GM12878 (cell line): ENCODE measurements around the gene ZNF574. TPM values are rescaled to one million over a fixed set of nuclear protein-coding genes. Genes with fewer than 3 reads are reported as not detected.

Experiments used
- ATAC-seq: fragments of 200-7000 bp; cut with Tn5 transposase; 3 replicates; pipeline ENCODE4 v1.9.1; 2020; ENCODE audit warnings: mild to moderate bottlenecking, moderate library complexity
- BruUV-seq: library from RNA; stranded (reverse); fragments of 400-500 nt; replicated peaks from 2 replicates; lab custom pipeline; 2021; lab: Mats Ljungman, UMichigan
- CTCF ChIA-PET: fragments of 300-600 bp; sonication (Branson Sonifier 250); formaldehyde crosslinking; extraction: SDS; loops from one replicate; lab custom pipeline; 2021; ENCODE audit warnings: inconsistent platforms; lab: Yijun Ruan, JAX
- POLR2A ChIA-PET: fragments of 350-600 bp; formaldehyde crosslinking; extraction: SDS; loops from one replicate; lab custom pipeline; 2021; ENCODE audit warnings: inconsistent platforms; lab: Charles Lee
- RAD21 ChIA-PET: fragments of 300-600 bp; sonication (Branson Sonifier 250); formaldehyde crosslinking; loops from one replicate; lab custom pipeline; 2023; ENCODE audit warnings: antibody characterized with exemption; ENCODE audit not compliant: unreplicated experiment; lab: Charles Lee
- SMC1A ChIA-PET: fragments of 300-600 bp; sonication (Branson Sonifier 250); formaldehyde crosslinking; loops from one replicate; lab custom pipeline; 2023; ENCODE audit not compliant: unreplicated experiment, uncharacterized antibody; lab: Charles Lee
- DNase-seq: peaks from one replicate; pipeline ENCODE4 v3.0.0-alpha.2; 2011; ENCODE audit warnings: low read depth, low spot score
- FAIRE-seq: peaks from 3 replicates; lab custom pipeline; 2011; peaks lifted over from hg19 to GRCh38; lab: Jason Lieb, UNC
- H2AFZ ChIP-seq: 2 replicates; pipeline ENCODE4 v1.6.0; 2011; ENCODE audit warnings: low read depth, low read length, control low read depth; ENCODE audit not compliant: control insufficient read depth
- H3K27ac ChIP-seq: 2 replicates; pipeline ENCODE4 v1.5.1; 2011; ENCODE audit warnings: control low read depth; ENCODE audit not compliant: control insufficient read depth, insufficient read depth
- H3K27me3 ChIP-seq, 2 experiments: replicated peaks in 1 of 2; 2 replicates each; pipeline versions ENCODE4 v1.6.0 to v1.6.1; 2011; ENCODE audit warnings: low read length in 1 of 2; ENCODE audit not compliant: control insufficient read depth in 2 of 2, insufficient read depth in 2 of 2
- H3K36me3 ChIP-seq, 2 experiments: 2 replicates each; pipeline ENCODE4 v1.5.1; 2011; ENCODE audit warnings: low read length in 1 of 2; ENCODE audit not compliant: control insufficient read depth in 2 of 2, insufficient read depth in 2 of 2
- H3K4me1 ChIP-seq: 2 replicates; pipeline ENCODE4 v1.6.1; 2011; ENCODE audit warnings: mild to moderate bottlenecking, low read length, moderate library complexity, mixed read lengths; ENCODE audit not compliant: control insufficient read depth, insufficient read depth
- H3K4me2 ChIP-seq: 2 replicates; pipeline ENCODE4 v1.6.0; 2011; ENCODE audit warnings: control low read depth; ENCODE audit not compliant: control insufficient read depth, insufficient read depth
- H3K4me3 ChIP-seq: fragments of 200-600 bp; sonication (generic); 2 replicates; pipeline ENCODE4 v1.5.1; 2016
- H3K79me2 ChIP-seq: 2 replicates; pipeline ENCODE4 v1.6.0; 2011; ENCODE audit warnings: low read length; ENCODE audit not compliant: control insufficient read depth, insufficient read depth
- H3K9ac ChIP-seq: 2 replicates; pipeline ENCODE4 v1.8.0; 2011; ENCODE audit warnings: low read length, control low read depth, mixed read lengths; ENCODE audit not compliant: control insufficient read depth, insufficient read depth
- H3K9me3 ChIP-seq: replicated peaks from 3 replicates; pipeline ENCODE4 v1.5.1; 2011; ENCODE audit warnings: mild to moderate bottlenecking, low read length; ENCODE audit not compliant: control insufficient read depth, insufficient read depth
- H4K20me1 ChIP-seq: 2 replicates; pipeline ENCODE4 v1.6.0; 2011; ENCODE audit not compliant: control insufficient read depth, insufficient read depth
- ATF3 ChIP-seq: IDR thresholded peaks from 2 replicates; pipeline ENCODE4 v1.6.1; 2011; ENCODE audit warnings: low read depth, mild to moderate bottlenecking, low read length, moderate library complexity, borderline replicate concordance; ENCODE audit errors: extremely low read depth
- BHLHE40 ChIP-seq, 2 experiments: fragments of 450-650 bp in 1 of 2; IDR thresholded peaks; 2 replicates each; pipeline ENCODE4 v1.6.1; 2011 to 2017; ENCODE audit warnings: low read depth in 2 of 2, borderline replicate concordance in 1 of 2, improper control_type of control experiment in 1 of 2, low read length in 1 of 2, mild to moderate bottlenecking in 1 of 2
- CREM ChIP-seq: IDR thresholded peaks from 2 replicates; pipeline ENCODE4 v1.6.1; 2014; ENCODE audit warnings: antibody characterized with exemption, low read depth
- HSF1 ChIP-seq: fragments of 150-350 bp; IDR thresholded peaks from 2 replicates; pipeline ENCODE4 v1.6.1; 2014; ENCODE audit warnings: mild to moderate bottlenecking, low read depth, low read length
- JUND ChIP-seq: IDR thresholded peaks from 2 replicates; pipeline ENCODE4 v1.6.1; 2012; ENCODE audit warnings: low read depth, mild to moderate bottlenecking, low read length, improper control_type of control experiment, moderate library complexity
- KLF5 ChIP-seq: fragments of 450-650 bp; IDR thresholded peaks from 2 replicates; pipeline ENCODE4 v1.6.1; 2014; ENCODE audit warnings: mild to moderate bottlenecking; ENCODE audit not compliant: partially characterized antibody
- NR2C2 ChIP-seq: IDR thresholded peaks from 2 replicates; pipeline ENCODE4 v1.6.1; 2011; ENCODE audit warnings: borderline replicate concordance, low read depth; ENCODE audit not compliant: control insufficient read depth, insufficient read length
- NR2F1 ChIP-seq: fragments of 450-650 bp; conservative IDR thresholded peaks from 2 replicates; pipeline ENCODE4 v1.6.1; 2017; ENCODE audit warnings: mild to moderate bottlenecking
- RAD21 ChIP-seq: IDR thresholded peaks from 2 replicates; pipeline ENCODE4 v1.6.1; 2011; ENCODE audit warnings: mild to moderate bottlenecking, low read depth, low read length, moderate library complexity; ENCODE audit not compliant: insufficient read depth
- RFX5 ChIP-seq: IDR thresholded peaks from 2 replicates; pipeline ENCODE4 v1.6.1; 2011; ENCODE audit warnings: low read depth, low read length, improper control_type of control experiment
- SMAD1 ChIP-seq: fragments of 450-650 bp; IDR thresholded peaks from 2 replicates; pipeline ENCODE4 v1.6.1; 2018; ENCODE audit warnings: mild to moderate bottlenecking, low read depth; ENCODE audit not compliant: partially characterized antibody
- SP1 ChIP-seq: IDR thresholded peaks from one replicate; pipeline ENCODE4 v1.6.1; 2011; ENCODE audit warnings: low read depth, low read length
- SREBF1 ChIP-seq: IDR thresholded peaks from 2 replicates; pipeline ENCODE4 v1.6.1; 2012; ENCODE audit warnings: mild to moderate bottlenecking, low read length
- SRF ChIP-seq, 2 experiments: IDR thresholded peaks; 2 replicates each; pipeline ENCODE4 v1.6.1; 2011; ENCODE audit warnings: low read depth in 2 of 2, low read length in 2 of 2, mild to moderate bottlenecking in 1 of 2, moderate library complexity in 1 of 2
- YY1 ChIP-seq: IDR thresholded peaks from 2 replicates; pipeline ENCODE4 v1.6.1; 2011; ENCODE audit warnings: low read depth, mild to moderate bottlenecking, low read length
- WGBS: methylation state at CpG from one replicate; pipeline ENCODE4 v1.1.6; 2016; ENCODE audit warnings: low lambda C conversion rate; ENCODE audit not compliant: insufficient replicate concordance, insufficient coverage; ENCODE audit errors: missing lambda C conversion rate; 5-methylcytosine and 5-hydroxymethylcytosine counted together
- in situ Hi-C: fragments of 300-500 bp; cut with MboI; formaldehyde crosslinking; loops from 9 replicates; pipeline ENCODE4 v1.14.3; 2018; ENCODE audit warnings: mixed read lengths
- intact Hi-C: fragments of 100-400 bp; cut with micrococcal nuclease; formaldehyde crosslinking; loops from one replicate; pipeline ENCODE4 v1.14.2; 2022; ENCODE audit not compliant: unreplicated experiment
- polyA plus RNA-seq, 11 experiments: library from polyadenylated mRNA; depleted of rRNA in 4 of 11; unstranded in 6 of 11; stranded (reverse) in 5 of 11; fragments of >200 nt; fragmentation: Nextera tagmentation in 4 of 11; fragmentation: Illumina TruSeq in 1 of 11; extraction: Ambion mirVana in 4 of 11; extraction: Trizol in 1 of 11; gene quantifications; 1 replicate in 1 of 11; 2 replicates in 10 of 11; pipeline versions ENCODE4 v1.2.1 to v1.2.3, GENCODE V29; 2011 to 2016; ENCODE audit warnings: inconsistent platforms in 2 of 11, missing spikeins in 2 of 11, low read depth in 1 of 11
- total RNA-seq, 4 experiments: library from RNA; depleted of rRNA in 3 of 4; stranded (reverse); fragments of >200 nt in 3 of 4; fragmentation: Illumina TruSeq in 1 of 4; extraction: Trizol in 1 of 4; gene quantifications; 2 replicates each; pipeline versions ENCODE4 v1.2.1 to v1.2.3, GENCODE V29; 2013 to 2021

The ZNF574 gene
- total and polyA plus RNA-seq, 10 of the 15 experiments (the other 5 are each of a cell fraction or from before 2014, with no cell fraction given): 0.32 to 25.6 (median 11.4) TPM

- H3K4me3 ChIP-seq: no peak overlapping the region
- H3K27me3 ChIP-seq: no peaks in the 10 kb centered on the region
- no peaks in the 10 kb centered on the region for H4K20me1 ChIP-seq
- ATAC-seq: no peak
- no peak overlapping the region for H3K4me2 ChIP-seq
- POLR2A ChIA-PET: interaction anchor here (1.5 to 4.0 kb wide), 2 partner anchors 12 to 18 kb away, joined by 9 to 18 read pairs; no protein-coding TSS in a partner anchor
- in situ Hi-C loops (no loop called here), intact Hi-C loops (no loop called here)
- peaks cover 55% of the 10 kb centered on the region for H3K4me1 ChIP-seq
- CTCF ChIA-PET: interaction anchor here (0.8 to 10.9 kb wide), 7 partner anchors 11 to 167 kb away, joined by 3 to 197 read pairs (median 71); partner anchors contain the start of gene POU2F2
- no peak for TF ChIP-seq JUND
- no peak for TF ChIP-seq RFX5
- TF ChIP-seq BHLHE40 (IDR thresholded peaks at IDR 0.05; ENCODE audit: borderline replicate concordance in 1 of 2, low read depth in 2 of 2, low read length in 1 of 2): no peak
- TF ChIP-seq RAD21: no peak
- TF ChIP-seq CREM: no peak
- no peak for TF ChIP-seq SREBF1
- TF ChIP-seq KLF5: no peak
- no peak for TF ChIP-seq HSF1
- TF ChIP-seq SMAD1: no peak
- no peak for TF ChIP-seq SP1
- TF ChIP-seq SRF (IDR thresholded peaks at IDR 0.05; ENCODE audit: low read depth in 2 of 2, low read length in 2 of 2): no peak
- no peak for TF ChIP-seq NR2C2
- TF ChIP-seq NR2F1: no peak
- no peak for TF ChIP-seq YY1
- no peak for TF ChIP-seq ATF3
- H3K9ac ChIP-seq: no peak overlapping the region
- no peak overlapping the region for H3K27ac ChIP-seq
- SMC1A ChIA-PET: interaction anchor here (3.4 to 10.2 kb wide), 4 partner anchors 10 to 71 kb away, joined by 14 to 223 read pairs (median 56); partner anchors contain the start of gene POU2F2
- no peak for FAIRE-seq
- peaks cover 11 to 30% of the 10 kb centered on the region in 2 experiments for H3K36me3 ChIP-seq
- no peaks in the 10 kb centered on the region for H3K9me3 ChIP-seq
- WGBS: 77% methylated on average over 3 of the region's 3 CpGs
- no peak for DNase-seq
- RAD21 ChIA-PET: interaction anchor here (5.2 to 6.5 kb wide), 2 partner anchors 16 to 20 kb away, joined by 57 to 92 read pairs; partner anchors contain the start of gene POU2F2
- no peaks in the 10 kb centered on the region; the same call in 1 of the 2 replicates for H3K79me2 ChIP-seq
- no peak overlapping the region for H2AFZ ChIP-seq
- no TSS peak for BruUV-seq
Measured at GRCh38 chr19:42111811-42112210, 35.8 kb downstream of the ZNF574 start.
